CD1c-positive myeloid dendritic cell (primary cell): ENCODE measurements around the gene CHD2.

Source experiments
- DNase-seq: peaks from one replicate; pipeline ENCODE4 v3.0.0-alpha.2; 2016; ENCODE audit errors: extremely low spot score

The CHD2 gene

DNA sequence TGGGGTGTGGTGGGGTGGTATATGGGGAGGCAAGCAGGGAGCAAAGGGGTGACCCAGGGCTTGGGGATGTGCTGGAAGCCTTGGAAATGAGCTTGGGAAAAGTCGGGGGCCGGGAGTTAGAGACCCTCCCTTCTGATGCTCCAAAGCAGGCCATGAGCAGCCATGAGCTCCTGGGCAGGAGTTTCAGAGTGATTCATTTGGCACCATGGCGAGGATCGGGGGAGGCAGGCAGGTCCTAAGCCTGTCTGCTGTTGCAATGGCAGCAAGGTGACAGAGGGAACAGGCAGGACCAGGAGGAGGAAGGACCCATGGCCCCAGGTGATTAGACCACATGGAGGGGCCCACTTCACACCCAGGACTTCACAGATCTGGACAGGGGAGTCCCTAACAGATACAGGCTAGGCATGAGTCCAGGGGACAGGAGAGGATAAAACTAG is 167.5 kb downstream of the CHD2 start:
- DNase-seq, result no peak

DNA sequence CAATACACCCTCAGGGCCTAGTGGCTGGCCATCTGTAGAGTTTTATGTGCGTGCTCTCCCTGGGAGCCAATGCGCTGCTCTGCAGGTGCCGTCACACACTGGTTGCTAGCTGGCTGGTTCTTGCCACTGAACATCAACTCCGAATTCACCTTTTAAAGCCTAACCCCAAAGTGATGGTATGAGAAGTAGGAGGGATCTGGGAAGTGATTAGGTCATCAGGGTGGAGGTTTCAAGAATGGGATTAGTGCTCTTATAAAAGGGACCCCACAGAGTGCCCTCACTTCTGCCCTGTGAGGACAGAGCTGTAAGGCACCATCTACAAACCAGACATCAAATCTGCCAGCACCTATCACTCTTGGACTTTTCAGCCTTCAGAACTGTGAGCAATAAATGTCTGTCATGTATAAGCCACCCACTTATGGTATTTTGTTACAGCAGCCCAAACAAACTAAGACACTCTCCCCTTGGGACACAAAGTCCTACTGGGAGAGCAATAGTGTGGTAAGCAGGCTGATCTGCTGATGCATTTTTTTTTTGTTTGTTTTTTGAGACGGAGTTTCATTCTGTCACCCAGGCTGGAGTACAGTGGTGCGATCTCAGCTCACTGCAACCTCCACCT is 168.6 kb downstream of the CHD2 start:
- DNase-seq, result no peak

DNA sequence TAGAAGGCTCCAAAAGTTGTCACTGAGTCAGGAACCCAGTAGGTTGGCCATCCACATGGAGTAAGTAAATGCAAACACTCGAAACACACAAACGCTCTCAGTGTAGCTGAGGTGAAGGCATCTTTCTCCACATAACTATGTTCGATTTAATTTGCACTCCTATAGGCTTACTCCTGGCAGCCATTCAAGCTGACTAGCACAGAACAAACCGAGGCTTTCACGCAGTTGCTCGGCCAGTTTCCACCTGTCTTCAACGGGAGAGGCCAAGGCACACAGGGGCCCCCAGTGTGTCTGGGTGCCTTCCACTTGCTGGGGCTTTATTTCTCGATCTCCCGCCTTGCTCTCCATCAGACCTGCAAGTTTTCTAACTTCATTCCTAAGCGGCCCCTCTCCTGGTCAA is 170.0 kb downstream of the CHD2 start:
- no peak for DNase-seq

DNA sequence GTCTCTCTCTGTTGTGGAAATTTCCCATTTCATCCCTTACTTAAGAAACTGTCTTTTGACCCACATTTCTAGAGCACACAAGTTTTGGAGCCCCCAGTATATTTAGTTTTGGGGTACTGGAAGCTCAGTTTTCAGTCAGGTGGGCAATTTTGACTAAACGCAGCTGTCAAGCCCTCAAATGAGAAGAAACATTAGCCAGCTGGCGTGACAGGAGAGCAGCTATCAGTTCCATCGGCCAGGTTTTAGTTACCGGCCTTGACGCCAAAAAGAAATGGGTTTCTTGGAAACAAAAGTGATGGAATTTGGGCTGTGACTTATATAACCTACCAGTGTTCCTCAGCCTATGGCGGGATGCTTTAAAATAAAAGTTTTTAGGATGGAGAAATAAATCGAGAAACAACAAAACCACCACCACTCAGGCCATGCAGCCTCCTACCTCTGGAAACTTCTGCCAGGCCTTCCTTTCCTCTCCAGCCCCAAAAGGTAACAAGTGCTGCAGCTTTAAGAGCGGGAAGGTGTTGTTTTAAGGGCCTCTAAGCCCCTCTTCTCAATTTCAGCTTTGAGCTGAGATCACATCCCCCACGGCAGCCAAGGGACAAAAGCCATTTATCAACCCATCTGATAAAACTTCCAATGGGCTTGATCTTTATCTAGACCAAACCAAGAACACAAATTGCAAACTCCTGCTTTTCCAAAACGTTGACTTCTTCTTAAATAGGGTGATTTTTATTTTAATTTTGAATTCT is 170.6 kb downstream of the CHD2 start:
- no peak for DNase-seq

DNA sequence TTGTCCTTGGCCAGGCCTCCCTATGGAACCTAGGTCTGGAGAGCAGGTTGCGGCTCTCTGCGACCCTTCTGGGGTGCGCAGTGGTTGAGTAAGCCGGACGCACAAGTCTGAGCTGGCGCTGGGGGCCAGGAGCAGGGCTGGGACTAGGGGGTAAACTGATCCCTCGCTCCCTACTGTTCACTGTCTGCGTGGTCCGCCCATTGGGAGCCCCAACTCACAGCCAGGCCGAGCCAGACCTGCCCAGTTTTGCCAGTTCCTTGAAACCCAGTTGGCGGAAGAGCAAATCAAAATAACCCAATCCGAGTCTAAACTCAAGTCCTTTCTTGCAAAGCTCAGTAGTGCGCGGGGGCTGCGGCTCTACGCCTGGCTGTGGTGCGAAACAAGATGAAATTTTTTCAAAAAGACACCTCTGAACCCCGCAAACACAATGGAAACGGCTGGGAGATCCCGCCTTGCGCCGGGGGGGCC is 171.4 kb downstream of the CHD2 start:
- no peak for DNase-seq

DNA sequence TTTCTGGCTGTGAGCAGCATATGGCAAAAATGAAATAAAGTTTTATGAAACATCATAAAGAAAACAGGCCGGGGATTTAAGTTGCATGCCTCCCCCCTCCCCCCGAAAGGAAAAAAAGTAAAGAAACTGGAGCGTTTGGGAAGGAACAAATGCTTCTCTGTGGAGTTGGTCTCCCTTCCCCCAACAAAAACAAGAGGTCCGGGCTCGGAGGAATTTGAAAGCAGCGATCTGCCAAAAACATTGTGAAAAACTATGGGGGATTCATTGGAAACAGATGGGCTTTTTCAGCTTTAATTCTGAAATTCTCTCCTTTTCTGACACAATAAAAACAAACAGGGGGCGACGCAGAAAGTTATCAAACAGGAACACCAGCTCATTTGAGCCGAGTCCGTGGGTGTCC is 171.9 kb downstream of the CHD2 start:
- DNase-seq, result no peak

DNA sequence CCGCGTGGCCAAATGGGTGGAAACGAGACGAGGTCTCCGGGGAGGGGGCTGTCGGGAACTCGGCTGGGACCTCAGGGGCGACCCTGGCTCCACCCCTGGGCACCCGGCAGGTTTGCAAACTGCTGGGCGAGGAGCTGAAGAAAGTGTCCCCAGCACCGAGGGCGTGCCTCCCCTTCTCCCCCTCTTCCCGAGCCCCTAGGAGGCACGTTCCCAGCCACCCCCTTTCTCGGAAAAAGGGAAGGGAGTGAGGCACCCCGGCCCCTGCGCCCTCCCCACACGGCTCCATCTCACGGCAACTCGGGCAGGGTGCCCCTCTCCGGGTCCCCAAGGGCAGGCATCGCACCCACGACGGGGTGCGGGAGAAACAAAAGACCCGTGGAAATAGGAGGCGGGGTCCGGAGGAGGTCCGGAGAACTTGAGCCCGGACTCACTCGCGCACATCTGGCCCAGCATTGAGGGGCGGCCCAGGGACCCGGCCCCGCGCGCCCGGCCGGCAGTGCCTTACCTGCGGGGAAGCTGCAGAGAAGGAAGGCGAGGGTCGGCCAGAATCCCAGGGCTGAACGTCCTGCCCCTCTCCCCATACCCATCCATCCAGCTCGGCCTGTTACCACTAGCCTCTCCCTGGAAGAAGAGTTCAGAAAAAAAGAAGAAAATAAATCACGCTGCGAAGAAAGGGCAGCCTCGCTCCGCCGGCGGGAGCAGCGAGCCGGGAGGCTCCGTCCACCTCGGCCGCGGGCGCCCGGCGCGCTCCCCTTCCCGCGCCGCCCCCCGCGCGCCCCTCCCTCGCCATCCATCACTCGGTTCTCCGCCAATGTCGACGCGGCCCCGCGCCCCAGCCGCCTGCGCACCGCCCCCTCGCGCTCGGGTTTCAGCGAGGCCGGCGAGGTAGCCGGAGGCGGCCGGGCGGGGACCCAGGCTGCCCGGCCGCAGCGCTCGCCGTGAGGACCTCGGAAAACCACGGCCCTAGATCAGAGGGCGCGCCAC is 172.6 kb downstream of the CHD2 start:
- no peak for DNase-seq

DNA sequence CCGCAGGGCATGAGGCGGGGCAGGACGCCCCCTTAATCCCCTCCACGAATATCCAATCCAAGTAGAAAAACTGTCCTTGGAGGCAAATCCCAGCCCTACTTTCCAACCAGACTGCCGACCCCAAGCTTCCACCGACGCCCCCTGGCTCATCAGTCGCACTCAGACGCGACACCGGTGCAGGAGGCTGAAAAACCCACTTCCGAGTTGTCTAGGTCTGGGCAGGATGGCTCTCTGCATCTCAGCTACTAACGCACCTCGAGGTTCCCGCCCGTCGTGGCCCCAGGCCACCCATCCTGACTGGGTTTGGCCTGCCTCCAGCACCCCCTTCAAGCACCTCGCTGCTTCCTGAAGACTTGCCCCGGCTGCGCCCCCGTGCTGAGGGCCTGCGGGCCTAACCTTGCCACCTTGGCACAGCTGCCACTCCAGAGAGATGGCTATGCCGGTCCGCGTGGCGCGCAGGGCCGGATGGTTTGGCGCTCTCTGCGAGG is 173.4 kb downstream of the CHD2 start:
- DNase-seq, result no peak

DNA sequence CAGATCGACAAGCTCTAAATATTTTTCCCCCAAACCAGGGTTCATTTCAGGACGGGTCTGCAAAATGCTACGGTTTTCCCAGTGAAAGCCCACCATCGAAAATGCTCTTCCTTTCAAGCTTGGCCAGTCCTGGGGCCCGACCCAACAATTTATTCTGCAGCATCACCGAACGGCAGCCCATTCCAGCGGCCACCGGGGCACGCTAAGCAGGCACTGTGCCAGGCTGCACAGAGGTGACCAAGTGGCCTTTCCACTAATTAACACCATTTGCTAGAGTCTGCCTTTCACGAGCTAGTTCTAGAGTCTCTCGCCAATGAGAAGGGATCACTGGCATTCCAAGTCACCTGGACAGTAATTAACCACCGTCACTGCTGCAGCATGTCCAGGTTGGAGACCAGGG is 174.5 kb downstream of the CHD2 start:
- DNase-seq, result no peak

DNA sequence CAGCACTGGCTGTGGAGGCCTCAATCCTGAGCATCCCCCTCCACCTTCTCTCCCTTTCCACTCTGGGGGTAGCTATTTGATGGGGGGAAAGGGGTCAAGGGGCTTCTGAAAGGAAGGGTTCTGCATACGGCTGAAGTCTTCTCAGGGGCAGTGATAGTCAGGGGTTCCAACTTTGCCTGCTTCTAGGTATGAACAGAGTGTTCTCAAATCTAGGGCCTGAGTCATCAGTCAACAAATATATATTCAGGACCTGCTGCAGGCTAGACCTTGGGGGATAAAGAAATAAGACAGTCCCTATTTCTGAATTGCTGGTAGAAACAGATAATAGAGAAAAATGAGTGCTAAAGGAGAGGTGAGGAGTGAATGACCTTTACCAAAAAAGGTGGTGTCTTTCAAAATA is 176.1 kb downstream of the CHD2 start:
- DNase-seq, result no peak

DNA sequence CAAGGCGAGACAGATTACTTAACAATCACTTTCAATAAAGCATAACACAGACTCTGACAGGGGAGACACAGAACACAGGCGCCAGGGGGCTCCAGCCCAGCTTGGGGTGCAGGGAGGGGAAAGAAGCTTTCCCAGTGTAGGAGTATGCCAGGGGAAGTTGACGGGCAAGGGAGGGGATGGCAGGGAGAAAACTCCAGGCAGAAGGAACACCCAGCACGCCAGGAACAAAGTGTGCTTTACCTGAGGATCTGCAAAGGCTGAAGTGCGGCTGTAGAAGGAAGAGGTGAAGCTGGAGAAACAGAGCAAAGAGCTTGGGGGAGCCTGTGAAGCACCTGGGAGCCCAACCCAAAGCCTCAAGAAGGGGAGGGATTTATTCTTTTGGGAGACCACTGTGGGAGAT is 176.8 kb downstream of the CHD2 start:
- no peak for DNase-seq
